KG1 (cell line): ENCODE results near the gene SOX14.

Source experiments
- DNase-seq: peaks from one replicate; lab custom pipeline; 2025; lab: John Stamatoyannopoulos, UW

Gene SOX14

GRCh38 chr3:137764001-137764433, at the start of gene SOX14:
Gene SOX14, plus strand, starts transcription at chr3:137764315. Its CDS starts 470 bp downstream, at chr3:137764785.
- DNase-seq = no peak

GRCh38 chr3:137714551-137714950, 49.6 kb upstream of the SOX14 start:
- no peak for DNase-seq

- DNase-seq = no peak
Measured at GRCh38 chr3:137724240-137724639, 39.9 kb upstream of the SOX14 start.

GRCh38 chr3:137737208-137737607, 26.9 kb upstream of the SOX14 start:
- no peak for DNase-seq

- DNase-seq = no peak
Measured at GRCh38 chr3:137738710-137739109, 25.4 kb upstream of the SOX14 start.

- no peak for DNase-seq
Measured at GRCh38 chr3:137743608-137744007, 20.5 kb upstream of the SOX14 start.

- DNase-seq = no peak
Measured at GRCh38 chr3:137746808-137747207, 17.3 kb upstream of the SOX14 start.

- no peak for DNase-seq
Measured at GRCh38 chr3:137759505-137759904, 4.6 kb upstream of the SOX14 start.

- DNase-seq = no peak
Measured at GRCh38 chr3:137760341-137761098, 3.6 kb upstream of the SOX14 start.

GRCh38 chr3:137761099-137761562, 3.0 kb upstream of the SOX14 start:
- no peak for DNase-seq

- no peak for DNase-seq
Measured at GRCh38 chr3:137761563-137762503, 2.3 kb upstream of the SOX14 start.

GRCh38 chr3:137762674-137763593, 1.2 kb upstream of the SOX14 start:
- no peak for DNase-seq

GRCh38 chr3:137763594-137763938, 549 bp upstream of the SOX14 start:
- no peak for DNase-seq

GRCh38 chr3:137764563-137765309, 621 bp downstream of the SOX14 start:
- DNase-seq = no peak

- no peak for DNase-seq
Measured at GRCh38 chr3:137765310-137766033, 1.4 kb downstream of the SOX14 start.

GRCh38 chr3:137766041-137766875, 2.1 kb downstream of the SOX14 start:
- no peak for DNase-seq

GRCh38 chr3:137766876-137767537, 2.9 kb downstream of the SOX14 start:
- DNase-seq = no peak

- DNase-seq = no peak
Measured at GRCh38 chr3:137767538-137768360, 3.6 kb downstream of the SOX14 start.
